ENCODE measurements around the gene FAAP100.
"Not testable (repeated sequence)": the region's sequence is repeated elsewhere in the genome, so short reads cannot be mapped to it uniquely, and the experiment has no call there.

Gene FAAP100, protein sequence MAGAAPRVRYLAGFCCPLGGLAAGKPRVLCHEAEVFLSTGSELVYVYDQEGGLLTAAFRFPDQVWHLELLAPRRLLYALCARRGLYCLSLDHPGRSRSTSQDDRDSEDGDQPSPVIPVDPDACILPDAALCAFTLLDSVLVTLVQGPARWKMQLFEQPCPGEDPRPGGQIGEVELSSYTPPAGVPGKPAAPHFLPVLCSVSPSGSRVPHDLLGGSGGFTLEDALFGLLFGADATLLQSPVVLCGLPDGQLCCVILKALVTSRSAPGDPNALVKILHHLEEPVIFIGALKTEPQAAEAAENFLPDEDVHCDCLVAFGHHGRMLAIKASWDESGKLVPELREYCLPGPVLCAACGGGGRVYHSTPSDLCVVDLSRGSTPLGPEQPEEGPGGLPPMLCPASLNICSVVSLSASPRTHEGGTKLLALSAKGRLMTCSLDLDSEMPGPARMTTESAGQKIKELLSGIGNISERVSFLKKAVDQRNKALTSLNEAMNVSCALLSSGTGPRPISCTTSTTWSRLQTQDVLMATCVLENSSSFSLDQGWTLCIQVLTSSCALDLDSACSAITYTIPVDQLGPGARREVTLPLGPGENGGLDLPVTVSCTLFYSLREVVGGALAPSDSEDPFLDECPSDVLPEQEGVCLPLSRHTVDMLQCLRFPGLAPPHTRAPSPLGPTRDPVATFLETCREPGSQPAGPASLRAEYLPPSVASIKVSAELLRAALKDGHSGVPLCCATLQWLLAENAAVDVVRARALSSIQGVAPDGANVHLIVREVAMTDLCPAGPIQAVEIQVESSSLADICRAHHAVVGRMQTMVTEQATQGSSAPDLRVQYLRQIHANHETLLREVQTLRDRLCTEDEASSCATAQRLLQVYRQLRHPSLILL

DNA sequence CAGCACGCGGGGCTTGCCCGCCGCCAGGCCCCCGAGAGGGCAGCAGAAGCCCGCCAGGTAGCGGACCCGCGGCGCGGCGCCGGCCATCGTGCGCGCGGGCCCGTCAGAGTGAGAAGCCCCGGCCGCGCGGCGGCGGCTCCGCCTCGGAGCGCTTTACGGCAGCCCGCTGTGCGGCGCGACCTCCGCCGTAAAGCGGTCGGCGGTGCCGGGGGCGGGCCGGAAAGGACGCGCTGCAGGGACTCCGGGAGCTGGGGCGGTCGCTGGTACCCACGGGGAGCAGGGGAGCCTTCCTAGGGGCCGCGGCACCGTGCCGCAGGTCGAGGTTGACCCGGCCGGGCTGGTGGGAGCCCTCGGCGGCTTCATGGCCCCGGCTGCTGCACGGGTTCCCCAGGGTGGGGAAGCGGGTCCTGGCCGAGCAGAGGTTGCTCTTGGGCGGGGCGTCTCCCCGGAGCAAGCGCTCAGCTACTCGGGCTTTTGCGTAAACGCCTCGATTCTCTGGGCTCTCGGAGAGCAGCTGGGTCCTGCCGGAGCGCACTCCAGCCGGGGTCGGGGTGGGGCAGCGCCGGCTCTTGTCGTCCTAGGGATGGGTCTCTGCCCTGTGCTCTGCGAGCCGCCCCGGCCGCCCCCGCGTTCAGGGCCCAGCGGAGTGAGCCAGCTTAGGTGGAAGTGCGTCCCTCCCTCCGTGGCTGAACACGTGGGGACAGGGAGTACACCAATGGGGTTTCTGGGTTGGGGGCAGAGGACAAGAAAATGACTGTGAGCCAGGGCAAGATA lies at the start of gene FAAP100:
FAAP100 (minus strand) TSS at position 110 of the 774 bp plus-strand sequence; CDS start at position 87, 23 bp downstream.
- DNase-seq, result peak; percentile 66

DNA sequence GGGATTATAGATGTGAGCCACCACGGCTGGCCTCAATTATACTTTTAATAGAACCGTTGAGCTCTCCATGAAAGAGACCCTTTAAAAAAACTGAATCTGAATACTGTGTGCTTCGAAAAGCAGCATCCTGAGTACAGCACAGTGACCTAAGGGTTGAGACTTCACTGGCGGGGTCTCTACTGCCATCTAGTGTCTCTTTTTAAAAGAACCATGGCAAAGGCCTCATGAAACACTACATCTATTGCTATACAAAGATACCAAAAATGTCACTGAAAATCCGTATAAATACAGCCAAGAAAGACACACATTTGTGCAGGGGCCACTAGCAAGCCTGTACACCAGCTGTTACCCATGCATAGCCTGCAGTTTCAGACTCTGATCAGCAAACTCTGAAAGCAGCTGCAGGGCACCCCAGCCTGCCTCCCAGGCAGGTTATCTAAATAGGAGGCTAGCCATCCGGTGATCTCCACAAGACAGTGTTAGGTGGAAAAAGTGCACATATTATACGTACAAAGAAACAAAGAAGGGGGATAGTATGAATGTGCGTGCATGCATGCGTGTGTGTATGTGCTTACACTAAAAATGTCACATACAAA lies 49.5 kb upstream of the FAAP100 start:
- DNase-seq, result peak; percentile 84

DNA sequence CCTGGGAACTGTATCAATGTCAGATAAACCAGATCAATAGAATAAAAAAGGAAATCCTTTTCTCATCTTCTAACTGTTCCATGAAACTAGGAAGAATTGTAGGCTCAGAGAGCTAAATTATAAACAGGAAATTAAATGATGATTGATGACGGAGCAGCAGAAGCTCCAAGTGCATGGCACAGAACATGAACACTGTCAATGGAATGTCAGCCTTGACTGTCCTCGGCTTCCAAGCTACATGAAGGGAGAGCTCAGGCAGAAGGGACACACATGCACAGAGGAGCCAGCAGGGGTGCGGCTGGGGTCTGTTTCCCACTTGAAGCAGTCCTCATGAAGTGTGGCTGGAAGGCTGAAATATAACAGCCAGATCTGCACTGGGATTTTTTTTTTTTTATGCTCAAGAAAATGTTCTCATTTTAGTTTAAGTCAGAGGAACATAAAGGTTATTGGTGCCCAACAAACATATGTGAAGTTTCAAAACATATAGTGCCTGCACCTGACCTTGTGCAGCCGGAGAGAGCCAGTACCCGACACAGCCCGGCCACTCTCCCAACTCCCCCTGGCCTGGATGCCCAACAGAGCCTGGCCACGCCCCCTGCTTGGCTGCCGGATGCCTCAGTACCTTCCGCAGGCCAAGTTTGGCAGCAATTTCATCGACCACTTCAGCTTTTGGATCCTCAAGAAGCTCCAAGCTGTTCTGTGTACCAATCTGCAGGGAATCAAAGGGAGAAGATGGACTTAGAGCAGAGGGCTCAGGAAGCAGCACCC lies 47.8 kb upstream of the FAAP100 start:
- DNase-seq, result no peak

DNA sequence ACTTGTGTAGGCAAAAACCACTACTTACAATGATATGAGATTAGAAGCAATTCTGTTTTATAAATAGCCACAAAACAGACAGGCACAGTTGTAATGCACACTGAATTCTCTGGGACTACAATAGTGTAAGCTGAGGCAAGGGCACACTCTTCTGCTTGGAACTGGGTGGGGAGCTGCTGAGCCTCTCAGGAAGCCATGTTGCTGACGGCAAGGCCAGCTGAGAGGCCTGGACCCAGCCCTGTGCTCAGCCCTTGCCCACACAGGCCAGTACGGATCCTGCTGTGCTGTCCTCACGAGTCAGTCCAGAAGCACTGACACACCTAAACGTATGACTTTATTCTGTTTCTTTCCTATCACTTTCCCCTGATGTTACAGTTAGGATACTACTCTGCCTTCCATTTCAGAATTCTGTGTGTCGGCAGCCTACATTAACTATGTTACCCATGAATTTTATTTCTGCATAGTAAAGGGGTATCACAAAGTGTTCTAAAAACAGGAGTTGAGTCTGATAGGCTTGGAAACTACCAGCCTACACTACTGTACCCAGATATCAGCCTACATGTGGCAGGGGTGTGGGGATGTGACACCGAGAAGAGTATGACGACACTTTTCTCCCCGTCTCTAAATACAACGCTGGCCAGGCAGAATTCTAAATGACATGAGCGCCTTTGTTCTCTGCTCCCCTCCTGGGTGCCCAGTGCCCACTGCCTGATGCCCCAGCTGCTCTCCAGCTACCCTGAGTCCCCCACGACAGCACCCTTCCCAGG lies 41.1 kb upstream of the FAAP100 start:
- no peak for DNase-seq

DNA sequence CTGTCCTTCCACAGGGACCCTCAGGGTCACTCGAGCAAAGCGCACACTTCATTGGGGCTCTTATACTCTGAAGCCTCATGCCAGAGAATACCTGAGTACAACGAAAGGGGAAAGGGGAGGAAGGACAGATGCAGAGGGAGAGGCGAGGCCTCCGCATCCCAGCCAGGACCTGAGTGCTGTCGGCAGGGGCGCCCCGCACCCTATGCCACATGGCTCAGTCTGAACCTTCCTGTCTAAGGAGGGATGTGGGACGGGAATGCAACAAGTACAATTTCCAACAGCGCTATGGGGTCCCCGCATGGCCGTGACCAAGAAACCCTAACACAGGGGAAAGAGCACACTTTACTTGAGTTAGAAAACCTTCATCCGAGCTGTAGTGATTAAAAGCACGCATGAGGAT lies 39.8 kb upstream of the FAAP100 start:
- no peak for DNase-seq

DNA sequence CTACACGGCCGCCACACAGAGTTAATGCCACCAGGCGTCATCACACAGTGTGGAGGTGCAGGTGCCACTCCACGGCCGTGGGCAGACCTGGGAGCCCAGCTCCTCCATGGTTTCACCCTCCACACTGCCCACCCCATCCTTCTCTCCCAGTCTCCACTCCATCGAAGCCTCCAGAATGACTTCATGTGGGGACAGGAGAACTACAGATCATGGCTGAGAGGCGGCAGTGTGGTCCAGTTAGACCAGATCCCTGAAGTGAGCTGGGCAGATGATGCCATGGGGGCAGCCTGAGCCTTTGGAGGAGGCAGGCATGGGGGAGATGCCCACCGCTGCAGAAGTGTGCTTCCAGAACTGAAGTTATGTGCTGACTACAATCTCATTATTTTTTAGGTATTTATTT lies 38.0 kb upstream of the FAAP100 start:
- no peak for DNase-seq

DNA sequence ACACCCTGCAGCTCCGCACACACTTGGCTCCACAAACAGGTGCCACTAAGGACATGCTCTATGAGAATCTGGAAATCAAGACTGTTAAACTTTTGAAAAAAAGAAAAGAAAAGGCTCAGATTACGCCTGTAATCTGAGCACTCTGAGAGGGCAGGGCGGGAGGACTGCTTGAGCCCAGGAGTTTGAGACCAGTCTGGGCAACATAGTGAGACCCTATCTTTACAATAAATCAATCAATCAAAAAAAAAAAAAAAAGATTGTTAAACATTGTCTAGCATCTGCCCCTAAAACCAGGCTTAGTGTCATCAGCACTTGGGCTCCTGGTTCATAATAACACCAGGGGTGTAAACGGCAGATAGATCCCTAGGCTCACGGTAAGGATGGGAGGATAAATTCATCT lies 37.5 kb upstream of the FAAP100 start:
- no peak for DNase-seq

DNA sequence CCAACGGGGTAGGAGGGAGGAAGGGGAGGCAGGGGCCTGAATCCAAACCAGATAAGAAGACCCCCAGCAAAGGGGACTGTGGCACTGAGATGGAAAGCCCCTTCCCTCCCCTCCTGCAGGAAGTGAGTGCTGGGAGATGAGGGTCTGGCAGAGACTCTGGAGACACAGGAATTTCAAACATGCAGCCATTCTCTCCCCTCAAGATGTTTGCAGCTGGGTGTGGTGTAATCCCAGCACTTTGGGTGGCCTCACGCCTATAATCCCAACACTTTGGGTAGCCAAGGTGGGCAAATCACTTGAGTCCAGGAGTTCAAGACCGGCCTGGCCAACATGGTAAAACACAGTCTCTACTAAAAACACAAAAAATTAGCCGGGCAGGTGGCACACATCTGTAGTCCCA lies 33.9 kb upstream of the FAAP100 start:
- no peak for DNase-seq

DNA sequence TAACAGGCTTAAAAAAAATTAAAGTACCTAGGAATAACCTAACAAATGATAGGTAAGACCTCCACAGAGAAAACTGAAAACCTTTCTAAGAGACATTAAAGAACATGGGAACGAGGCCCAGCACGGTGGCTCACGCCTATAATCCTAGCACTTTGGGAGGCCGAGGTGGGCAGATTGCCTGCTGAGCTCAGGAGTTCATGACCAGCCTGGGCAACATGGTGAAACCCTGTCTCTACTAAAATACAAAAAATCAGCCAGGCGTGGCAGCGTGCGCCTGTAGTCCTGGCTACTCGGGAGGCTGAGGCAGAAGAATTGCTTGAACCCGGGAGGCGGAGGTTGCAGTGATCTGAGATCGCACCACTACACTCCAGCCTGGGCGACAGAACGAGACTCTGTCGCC lies 32.6 kb upstream of the FAAP100 start:
- not testable (repeated sequence) for DNase-seq

DNA sequence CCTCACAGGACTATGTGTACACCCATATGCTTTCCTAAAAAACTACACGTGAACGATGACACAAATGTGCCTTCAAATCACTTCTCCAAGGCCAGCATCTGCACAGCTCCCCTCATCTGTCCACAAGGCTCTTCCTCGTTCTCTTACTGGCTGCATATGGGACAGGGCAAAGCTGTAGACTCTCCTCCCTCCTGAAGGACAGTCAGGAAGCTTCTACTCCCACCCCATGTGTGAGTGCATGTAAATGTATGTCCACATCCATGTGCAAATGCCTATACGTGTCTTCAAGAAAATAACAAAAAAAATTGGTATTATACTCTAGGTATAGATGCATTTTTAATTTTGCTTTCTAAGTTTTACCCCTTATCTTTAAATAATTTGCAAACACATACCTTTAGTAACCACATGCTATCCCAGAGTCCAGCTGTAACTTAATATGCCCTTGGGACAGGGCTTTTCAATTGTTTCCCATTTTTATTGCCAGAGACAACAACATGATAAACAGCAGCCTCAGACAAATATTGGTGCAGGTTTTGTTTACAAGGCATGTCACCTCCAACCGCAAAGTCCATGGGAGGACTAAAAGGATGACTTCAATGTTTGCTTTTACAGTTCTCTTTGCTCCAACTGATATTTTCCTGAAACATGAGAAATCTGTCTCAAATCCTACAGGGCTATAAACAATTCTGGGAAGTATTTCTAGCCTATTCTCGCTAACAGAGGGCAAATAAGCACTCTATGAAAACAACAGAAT lies 31.6 kb upstream of the FAAP100 start:
- no peak for DNase-seq

DNA sequence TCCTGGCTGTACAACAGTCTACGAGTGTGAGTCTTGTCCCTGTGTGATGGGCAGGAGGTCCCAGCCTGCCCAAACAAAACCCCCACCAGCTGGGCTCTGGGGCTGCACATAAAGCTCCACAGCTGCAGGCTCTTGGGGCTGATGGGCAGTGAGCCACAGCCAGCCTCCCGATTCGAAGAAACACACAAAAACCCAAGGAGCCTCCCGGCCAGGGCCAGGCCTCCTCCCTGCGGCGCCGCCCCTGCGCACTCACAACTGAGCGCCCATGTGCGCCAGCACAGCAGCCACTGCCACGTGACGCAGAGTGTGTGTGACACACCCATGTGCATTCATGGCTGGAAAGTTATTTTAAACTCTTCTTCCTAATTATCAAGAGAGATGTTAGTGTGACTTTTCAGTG lies 30.6 kb upstream of the FAAP100 start:
- DNase-seq, result no peak

DNA sequence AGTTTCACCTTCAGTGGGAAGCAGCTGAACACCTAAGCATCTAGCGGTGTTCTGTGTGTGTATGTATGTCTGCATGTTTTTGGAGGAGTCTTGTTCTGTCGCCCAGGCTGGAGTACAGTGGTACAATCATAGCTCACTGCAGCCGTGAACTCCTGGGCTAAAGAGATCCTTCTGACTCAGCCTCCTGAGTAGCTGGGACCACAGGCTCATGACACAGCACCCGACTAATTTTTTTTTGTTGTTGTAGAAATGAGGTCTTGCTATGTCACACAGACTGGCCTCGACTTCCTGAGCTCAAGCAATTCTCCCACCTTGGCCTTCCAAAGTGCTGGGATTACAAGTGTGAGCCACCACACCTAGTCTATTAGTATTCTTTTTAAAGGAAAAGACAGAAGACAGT lies 30.2 kb upstream of the FAAP100 start:
- no peak for DNase-seq

DNA sequence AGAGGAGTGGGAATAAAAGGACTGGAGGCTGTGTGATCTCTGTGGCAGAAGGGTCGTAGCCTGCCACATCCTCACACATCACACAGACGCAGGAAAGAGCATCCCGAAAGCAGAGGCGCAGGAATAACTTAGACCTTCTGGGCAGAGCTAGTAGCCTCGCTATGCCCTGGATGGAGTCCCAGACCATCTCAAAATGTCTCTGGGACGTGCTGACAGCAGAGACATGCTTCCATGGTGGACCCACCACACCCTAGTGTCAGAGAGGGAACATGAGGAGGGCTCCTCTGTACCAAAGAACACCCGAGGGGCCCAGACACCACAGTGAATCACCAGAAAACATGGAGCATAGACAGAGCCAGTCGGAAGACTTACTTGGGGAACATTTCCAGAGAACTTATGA lies 29.6 kb upstream of the FAAP100 start:
- no peak for DNase-seq

DNA sequence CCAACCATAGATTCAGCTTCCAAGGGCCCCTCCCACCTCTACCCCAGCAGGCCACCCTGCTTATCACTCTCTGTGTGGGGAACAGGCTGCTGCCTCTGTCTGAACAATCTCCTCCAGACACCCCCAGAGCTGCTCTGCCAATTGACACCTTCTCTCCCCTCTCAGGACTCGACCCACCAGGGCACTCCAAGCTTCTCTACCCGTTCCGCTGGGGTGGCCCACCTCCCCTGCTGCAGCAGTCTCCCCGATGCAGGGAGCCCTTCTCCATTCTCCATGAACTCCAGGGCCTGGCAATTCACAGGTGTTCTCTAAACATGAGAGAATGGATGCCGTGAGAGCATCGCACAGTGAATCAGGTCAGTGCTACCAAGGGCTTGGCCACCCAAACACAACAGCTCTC lies 28.3 kb upstream of the FAAP100 start:
- no peak for DNase-seq

DNA sequence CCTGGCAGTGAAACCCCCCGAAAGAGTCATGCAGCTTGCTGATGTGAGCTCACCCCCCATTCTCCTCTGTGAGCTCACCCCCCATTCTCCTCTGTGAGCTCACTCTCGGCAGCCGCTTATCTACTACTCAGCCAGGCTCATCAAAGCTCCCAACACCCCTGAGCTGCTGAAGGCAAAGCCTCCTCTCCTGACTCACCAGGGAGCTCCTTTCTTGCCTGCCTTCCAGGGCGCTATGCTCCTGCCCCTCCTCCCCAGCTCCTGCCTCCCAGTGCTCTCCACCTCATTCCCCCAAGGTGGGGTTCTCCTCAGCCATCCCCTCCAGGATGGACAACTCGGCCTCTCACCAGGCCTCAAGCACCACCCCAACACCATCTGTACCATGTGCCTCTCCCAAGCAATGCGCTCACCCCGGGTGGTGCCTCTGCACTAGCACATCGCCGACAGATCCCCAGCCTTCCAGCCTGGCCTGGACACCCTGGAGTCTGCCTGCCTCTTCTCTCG lies 27.7 kb upstream of the FAAP100 start:
- DNase-seq, result no peak

DNA sequence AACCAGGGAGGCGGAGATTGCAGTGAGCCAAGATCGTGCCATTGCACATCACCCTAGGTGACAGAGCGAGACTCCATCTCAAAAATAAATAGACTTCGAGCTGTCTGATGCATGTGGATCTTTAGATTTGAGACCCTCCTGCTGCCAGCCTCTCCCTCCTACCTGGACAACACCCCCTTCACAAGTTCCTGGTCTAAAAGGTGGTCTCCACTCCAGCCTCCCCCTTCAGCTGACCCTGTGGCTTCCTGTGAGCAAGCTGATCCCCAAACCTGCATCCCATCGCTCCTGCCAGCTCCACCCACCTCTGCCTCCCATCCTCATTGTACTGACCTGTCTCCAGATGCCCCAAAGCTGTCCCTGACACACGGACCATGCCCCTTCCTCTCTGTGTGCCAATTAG lies 27.1 kb upstream of the FAAP100 start:
- DNase-seq, result no peak

DNA sequence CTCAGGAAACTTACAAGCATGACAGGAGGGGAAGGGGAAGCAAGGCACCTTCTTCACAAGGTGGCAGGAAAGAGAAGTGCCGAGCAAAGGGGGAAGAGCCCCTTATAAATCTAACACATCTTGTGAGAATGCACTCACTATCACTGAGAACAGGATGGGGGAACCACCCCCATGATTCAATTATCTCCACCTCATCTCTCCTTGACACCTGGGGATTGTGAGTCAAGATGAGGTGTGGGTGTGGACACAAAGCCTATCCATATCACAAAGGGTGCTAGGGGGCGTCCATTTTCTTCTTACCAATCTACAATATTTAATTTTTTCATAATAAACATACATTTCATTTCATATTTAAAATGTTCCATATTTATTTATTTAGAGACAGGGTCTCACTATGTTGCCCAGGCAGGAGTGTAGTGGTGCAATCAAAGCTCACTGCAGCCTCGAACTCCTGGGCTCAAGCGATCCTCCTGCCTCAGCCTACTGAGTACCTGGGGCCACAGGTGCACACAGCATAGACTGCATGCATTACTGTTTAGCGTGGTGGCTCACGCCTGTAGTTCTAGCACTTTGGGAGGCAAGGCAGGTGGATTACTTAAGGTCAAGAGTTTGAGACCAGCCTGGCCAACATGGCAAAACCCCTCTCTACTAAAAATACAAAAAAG lies 26.5 kb upstream of the FAAP100 start:
- no peak for DNase-seq

DNA sequence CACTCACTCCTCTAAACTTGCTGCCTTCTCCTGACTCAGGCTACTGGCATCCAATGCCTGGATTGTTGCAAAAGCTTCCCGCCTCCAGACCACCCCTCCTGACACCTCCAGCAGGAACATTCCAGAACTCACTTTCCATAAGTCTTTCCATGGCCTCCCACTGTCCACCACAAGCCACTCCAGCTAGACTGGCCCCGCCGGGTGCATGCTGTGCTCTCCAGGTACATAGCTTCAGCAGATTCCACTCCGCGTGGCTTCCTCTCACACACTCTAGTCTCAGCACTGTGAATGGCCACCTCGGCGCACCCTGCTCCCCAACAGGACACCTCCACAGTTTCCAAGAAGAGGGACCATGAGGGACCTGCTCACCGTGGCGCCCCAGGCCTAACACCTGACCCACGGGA lies 25.9 kb upstream of the FAAP100 start:
- no peak for DNase-seq

DNA sequence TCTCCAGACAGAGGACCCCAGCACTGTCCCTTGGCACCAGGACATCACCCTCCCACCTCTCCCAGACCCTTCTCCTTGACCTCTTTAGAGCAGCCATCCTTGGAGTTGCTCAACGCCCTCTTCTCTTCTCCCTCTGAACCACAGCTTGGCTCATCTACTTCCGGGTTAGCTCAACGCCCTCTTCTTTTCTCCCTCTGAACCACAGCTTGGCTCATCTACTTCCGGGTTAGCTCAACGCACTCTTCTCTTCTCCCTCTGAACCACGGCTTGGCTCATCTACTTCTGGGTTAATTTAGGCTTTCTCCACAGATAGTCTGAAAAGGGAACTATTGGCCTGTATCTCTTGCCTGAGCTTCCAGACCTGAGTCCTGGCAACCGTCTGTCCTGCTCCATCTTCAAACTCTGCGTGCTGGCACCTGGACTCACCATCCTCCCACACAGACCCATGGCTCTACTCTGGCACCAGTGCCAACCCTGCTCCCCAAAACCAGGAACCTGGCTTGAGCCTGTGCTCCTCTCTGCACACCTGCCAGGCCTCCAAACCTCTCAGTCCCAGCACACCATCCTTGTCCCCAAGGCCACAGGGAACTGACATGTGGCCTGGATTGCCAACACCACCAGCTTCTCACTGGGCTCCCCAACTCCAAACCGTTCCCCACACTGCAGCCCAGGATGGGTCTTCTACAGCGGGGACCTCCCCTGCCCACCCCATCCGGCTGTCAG lies 25.3 kb upstream of the FAAP100 start:
- DNase-seq, result no peak
